CD4-positive, alpha-beta T cell treated with Interleukin-15 for 1 hour (primary cell): ENCODE results near the gene CNTRL.
"Not testable (repeated sequence)": the region's sequence is repeated elsewhere in the genome, so short reads cannot be mapped to it uniquely, and the experiment has no call there.

Source experiments
- DNase-seq: peaks from one replicate; pipeline ENCODE4 v3.0.0-alpha.2; 2020

Gene CNTRL

DNA sequence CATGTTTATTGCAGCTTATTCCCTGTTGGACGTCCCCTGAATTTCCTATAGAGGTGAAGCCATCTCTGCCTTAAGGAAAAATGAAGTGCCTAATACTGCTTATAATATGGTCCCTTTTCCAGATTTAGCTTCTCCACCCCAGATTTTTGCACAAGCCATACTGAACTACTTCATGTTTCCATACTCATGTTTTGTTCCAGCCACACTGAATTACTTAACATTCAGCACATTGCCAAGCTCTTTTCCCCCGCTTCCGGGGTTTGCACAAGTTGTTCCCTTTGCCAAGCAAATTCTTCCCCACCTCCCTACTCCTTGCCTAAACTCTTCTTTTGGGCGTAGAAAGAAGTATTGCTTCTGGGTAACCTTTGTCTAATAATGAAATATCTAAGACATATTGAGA lies 1.7 kb upstream of the CNTRL start:
- DNase-seq = no peak

DNA sequence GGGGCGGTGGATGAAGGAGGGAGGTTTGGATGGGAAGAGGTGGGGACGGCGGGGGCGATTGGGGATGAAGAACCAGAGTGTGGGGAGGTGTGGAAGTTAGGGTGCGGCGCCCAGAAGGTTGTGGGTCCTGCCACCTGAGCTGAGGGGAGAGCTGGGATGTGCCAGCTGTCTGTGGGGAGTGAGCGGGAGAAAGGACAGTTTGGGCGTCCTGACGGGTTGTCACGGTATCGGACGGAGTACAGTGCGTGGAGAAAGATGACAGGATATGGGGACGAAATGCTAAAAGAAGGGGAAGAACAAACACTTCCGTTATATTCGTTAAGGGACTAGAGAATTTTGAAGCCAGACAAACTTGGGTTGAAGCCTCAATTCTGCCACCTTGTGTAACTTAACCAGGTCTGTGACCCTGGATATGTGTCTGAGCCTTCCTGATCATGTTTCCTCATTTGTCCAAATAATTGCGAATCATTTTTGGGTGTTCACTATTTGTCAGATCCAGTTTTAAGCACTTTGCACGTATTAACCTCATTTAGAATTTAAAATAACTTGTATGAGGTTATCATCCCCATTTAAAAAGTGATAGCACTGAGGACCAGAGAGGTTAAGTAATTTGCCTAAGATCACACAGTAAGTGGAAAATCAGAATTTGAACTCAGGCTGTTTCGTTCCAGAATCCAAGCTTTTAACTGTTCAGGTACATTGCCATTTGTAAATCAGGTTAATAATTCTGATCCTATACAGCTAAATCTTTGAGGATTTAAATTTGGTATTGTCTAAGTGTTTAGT lies 689 bp downstream of the CNTRL start:
- DNase-seq = no peak

DNA sequence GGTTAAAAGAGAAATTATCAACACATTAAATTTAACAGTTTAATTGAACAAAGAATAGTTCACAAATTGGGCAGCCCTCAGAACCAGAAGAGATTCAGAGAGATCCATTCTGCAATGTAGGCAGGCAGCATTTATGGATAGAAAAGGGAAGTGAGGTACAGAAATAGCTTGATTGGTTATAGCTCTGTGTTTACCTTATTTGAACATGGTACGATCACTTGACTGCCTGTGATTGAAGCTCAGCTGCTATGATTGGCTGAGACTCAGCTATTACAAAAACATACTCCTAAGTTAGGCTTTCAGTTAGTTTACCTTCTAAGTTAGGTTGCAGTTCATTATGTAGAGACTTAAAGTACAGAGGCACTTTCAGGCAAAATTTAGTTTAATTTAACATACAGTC lies 7.3 kb downstream of the CNTRL start:
- DNase-seq = no peak

DNA sequence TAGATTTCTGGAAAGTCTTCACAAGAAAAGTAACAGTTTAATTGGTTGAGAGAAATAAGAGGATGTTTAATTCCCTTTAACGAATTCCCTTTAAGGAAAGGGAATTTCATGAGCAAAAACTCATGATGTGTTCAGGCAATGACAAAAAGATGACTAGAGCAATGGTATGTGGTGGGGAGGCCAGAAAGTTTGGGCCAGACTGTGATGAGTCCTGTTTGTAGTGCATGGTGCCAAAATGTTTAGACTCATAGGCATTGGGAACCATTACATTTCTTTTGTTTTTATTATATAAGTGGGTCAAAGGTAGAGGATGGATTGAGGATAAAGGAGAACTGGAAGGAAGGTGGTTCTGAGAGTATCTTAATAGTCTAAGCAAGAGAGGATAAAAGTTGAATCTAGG lies 10.9 kb downstream of the CNTRL start:
- DNase-seq = no peak

DNA sequence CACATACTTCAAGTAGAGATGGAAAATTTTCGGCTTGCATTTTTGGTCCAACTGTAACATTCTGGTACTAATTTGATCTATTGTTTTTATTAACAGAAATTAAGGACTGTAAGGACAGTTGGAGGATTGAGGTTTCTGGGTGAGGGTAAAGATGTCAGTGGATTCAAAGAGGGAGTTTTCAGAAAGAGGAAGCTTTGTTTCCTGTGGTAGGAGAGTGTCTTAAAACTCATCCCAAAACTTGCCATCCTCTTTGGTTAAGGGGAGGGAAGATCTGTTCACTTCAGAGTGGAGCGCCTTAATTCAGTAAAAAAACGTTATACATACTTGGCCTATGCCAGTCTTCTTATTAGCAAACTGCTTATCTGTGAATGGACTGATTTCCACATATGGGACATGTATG lies 13.8 kb downstream of the CNTRL start:
- DNase-seq = no peak

DNA sequence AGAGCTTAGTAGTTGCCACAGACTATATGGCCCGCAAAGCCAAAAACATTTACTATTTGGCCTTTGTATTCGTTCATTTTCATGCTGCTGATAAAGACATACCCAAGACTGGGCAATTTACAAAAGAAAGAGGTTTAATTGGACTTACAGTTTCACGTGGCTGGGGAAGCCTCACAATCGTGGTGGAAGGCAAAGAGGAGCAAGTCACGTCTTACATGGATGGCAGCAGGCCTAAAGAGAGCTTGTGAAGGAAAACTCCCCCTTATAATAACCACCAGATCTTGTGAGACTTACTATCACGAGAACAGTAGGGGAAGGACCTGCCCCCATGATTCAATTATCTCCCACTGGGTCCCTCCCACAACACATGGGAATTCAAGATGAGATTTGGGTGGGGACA lies 16.0 kb downstream of the CNTRL start:
- DNase-seq = not testable (repeated sequence)

DNA sequence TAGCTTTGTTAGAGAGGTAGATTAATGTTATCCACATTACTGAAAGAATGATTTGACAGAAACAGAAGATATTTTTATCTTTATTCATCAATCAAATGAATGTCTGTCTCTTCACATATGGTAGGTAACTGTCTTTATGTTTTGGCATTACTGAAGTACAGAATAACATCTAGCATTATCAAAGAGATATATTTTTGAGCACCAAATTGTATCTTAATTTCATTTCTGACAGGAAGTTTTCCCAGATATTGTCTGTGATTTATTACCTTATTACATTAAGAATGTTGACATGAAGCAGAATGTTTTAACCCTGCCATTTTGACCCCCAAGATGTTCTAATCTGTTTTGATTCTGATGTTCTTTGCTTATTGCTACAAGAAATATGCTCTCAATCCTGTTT lies 20.3 kb downstream of the CNTRL start:
- DNase-seq = no peak

DNA sequence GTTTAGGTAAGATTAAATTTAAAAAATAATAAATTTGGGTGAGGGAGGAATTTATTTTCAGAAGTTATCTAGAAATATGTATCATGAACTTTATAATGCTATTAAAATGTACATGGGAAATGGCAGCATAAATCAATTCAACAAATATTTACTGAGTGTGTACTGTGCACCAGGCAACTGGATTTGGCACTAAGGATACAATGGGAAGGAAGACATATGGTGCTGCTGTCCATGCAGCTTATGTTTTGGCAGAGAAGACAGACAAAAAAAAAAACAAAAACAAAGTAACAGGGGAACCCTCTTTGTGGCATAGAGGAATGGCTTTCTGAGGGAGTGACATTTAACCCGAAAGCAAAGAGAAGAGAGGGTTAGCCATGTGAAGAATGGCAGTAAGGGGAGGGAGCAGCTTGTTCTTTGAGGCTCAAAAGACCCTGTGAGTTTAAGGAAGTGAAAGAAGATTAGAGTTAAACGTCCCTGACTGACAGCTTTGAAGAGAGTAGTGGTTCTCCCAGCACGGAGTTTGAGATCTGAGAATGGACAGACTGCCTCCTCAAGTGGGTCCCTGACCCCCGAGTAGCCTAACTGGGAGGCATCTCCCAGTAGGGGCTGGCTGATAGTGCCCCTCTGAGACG lies 23.9 kb downstream of the CNTRL start:
- no peak for DNase-seq

DNA sequence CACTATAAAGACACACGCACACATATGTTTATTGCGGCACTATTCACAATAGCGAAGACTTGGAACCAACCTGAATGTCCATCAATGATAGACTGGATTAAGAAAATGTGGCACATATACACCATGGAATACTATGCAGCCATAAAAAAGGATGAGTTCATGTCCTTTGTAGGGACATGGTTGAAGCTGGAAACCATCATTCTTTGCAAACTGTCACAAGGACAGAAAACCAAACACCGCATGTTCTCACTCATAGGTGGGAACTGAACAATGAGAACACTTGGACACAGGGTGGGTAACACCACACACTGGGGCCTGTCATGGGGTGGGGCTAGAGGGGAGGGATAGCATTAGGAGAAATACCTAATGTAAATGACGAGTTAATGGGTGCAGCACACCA lies 29.3 kb downstream of the CNTRL start:
- not testable (repeated sequence) for DNase-seq

DNA sequence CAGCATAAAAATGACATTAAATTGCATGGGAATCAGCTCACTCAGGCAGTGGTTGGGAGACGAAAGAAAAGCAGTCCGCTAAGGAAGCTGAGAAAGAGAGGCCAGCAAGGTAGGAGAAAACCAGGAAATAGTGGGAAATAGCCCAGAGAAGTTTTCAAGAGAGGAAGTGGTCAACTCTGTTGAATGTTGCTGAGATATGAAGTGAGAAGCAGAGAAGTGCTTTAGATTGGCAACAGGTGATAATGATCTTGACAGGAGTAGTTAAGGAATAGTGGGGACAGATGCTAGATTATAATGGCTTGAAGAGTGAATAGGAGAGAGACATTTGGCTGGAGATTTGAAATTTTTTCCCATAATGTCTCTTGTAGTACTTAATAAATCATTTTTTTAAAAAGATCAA lies 30.8 kb downstream of the CNTRL start:
- no peak for DNase-seq

DNA sequence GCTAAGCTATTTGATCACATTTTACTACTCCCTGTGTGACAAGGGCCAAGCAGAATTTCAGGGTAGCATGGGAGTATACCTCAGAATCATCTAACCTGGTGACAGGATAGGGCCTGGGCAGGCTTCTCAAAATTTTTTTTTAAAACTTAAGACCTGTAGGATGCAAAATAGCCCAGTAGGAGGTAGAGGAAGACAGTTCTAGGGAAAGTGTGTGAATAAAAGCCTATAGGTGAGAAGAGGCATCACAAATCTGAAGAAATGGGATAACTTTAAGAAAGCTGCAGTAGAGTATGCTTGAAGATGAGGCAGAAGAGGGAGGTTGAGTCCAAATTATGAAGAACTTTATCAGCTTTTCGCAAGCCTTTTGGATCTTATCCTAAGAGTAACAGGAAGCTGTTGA lies 32.3 kb downstream of the CNTRL start:
- no peak for DNase-seq

DNA sequence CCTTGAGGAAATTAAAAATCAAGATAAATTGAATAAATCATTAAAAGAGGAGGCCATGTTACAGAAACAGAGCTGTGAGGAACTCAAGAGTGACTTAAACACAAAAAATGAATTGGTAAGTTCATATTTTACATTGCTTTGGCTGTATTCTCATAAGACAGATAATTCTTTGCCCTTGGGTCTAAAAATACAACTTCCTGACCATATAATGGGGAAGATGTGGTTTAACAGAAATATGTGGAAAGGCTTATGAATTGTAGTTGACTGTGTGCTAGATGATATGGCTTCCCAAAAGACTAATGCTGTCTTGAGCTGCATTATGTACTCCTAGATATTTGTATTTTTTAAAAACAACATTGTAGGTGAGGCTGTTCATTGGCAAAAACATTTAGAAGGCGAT lies 33.1 kb downstream of the CNTRL start:
- no peak for DNase-seq

DNA sequence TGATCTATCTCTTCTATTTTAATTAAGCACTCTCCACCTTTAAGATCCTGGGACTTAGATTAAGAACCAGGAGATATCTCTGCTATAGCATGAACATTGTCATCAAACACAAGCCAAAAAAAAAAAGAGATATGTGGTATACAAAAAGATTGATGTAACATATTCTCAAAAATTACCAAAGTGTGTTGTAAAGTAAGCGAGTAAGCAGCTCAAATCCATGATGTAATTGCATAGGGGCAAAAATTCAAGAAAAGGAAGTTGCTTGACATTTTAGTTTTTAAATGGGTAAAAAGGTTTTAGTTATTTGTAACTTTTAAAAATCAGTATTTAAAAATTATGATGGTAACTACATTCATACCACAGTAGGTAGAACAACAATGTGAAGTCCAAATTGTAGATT lies 40.7 kb downstream of the CNTRL start:
- DNase-seq = no peak

DNA sequence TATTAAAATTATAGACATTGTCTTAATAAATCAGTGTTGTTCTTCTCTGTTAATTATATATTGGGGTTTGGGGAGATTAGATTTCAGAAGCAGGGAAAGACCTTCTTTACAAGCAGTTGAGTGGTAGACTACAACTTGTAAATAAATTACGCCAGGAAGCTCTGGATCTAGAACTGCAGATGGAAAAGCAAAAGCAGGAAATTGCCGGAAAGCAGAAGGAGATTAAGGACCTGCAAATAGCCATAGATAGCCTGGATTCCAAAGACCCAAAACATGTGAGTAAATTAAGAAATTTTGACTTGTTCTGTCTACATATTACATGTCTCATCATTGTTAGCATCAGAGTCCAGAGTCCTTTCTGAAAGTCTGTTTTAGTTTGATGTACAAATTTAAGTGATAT lies 43.5 kb downstream of the CNTRL start:
- DNase-seq = no peak

DNA sequence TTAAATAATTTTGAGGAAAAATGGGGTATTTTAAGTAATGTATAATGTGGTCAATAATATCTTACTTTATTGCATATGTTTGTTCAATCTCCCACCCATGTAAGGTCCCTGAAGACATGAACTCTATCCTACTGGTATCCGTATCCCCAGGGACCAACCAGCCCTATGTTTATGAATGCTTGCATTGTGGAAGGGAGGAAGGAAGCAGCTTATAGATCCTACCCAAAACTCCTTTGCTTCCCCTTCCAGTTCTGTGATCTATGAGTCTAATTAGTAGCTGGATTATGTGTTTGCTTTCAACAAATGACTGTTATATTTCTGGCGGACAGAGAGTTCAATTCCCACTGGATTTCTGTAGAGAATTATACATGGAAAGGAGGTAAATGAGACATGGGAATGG lies 45.6 kb downstream of the CNTRL start:
- DNase-seq = no peak

DNA sequence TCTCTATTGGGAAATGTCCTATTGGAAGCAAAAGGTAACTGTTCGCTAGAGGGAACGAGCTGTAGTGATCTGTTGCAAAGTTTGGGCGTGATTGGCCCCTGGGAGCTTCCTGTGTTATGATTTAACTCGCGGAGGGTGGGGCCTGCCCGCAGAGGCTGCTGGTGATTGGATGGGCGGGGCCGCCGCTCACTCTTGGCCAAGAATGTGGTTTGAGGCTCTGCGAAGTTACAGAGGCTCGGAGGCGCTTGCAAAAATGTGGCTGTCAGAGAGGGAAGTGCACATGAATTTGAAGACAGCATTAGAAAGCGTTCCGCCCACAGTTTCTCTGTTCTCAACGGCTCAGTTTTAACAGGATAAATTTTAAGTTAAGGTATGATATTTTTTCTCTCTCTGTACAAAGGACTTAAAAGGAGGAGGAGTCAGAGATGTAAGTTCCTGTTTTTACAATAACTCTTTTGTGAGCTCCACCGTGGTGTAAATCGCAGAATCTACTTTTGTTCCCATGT lies 46.9 kb downstream of the CNTRL start:
- peak; percentile 94 for DNase-seq

DNA sequence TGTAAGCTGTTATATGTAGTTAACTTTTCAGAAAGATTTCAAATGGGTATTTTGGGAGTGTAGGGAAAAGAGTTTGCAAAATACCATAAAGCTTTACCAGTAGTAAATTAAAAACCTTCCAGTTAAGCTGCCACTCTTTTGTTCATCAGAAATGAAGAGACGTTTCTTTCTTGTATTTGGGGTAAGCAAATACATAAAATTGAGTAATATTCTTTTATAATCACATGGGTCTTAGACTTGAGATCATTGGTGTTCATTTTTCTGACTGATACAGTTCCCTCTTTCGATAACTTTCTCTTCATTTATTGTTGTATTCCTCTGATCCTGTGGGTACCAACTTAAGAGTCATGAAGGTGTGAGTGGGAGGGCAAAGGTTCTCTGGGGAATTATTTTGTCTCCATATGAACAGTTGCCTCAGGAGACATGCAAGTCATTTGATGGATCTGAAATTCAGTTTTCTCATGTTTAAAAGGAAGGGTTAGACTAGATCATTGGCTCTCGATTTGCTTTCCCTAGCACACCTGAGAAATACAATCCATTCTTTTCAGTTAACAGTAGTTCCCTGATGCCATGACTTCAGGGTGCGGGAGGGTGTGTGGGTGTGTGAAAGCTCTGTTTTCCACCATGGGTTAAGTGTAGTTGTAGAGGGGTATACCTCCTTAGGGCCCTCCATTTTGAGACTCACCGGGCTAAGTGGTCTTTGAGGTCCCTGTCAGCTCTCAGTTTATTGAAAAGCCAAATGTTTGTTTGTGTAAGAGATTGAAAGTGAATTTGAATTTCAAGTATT lies 47.7 kb downstream of the CNTRL start:
- DNase-seq = no peak

DNA sequence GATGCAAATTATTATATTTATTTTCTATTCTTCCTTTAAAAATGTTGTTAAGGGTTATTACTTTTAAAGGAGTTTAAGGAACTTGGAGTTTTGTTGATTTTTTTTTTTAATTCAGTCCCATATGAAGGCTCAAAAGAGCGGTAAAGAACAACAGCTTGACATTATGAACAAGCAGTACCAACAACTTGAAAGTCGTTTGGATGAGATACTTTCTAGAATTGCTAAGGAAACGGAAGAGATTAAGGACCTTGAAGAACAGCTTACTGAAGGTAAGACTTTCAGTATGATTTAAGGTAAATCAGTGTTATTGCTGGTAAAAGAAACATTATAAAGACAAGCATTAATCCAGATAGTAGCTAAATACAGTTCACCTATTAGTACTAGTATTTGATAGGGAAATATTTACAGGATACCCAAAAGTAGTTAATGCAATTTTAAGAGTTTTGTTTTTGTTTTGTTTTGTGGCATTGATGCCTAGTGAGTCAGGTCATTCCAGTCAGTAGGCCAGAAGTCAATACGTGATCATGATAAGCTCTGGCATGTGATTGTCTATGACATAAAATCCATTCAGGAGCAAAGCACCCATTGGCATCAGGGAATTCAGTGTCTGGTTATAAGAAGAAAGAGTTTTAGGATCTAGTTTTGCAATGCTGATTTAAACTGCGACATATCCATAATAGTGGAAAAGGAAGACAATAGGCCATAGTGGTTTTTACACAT lies 49.2 kb downstream of the CNTRL start:
- DNase-seq = no peak

DNA sequence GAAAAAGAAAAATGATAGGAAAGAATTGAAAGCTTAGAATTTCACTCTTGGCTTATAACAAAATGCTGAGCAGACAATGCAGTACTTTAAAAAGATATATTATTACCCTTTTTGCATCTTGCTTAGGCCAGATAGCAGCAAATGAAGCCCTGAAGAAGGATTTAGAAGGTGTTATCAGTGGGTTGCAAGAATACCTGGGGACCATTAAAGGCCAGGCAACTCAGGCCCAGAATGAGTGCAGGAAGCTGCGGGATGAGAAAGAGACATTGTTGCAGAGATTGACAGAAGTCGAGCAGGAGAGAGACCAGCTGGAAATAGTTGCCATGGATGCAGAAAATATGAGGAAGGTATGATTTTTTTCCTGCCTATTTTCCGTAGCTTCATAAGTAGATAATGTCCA lies 50.8 kb downstream of the CNTRL start:
- DNase-seq = no peak

DNA sequence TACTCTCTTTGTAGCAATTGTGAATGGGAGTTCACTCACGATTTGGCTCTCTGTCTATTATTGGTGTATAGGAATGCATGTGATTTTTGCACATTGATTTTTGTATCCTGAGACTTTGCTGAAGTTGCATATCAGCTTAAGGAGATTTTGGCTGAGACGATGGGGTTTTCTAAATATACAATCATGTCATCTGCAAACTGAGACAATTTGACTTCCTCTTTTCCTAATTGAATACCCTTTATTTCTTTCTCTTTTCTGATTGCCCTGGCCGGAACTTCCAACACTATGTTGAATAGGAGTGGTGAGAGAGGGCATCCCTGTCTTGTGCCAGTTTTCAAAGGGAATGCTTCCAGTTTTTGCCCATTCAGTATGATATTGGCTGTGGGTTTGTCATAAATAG lies 54.6 kb downstream of the CNTRL start:
- not testable (repeated sequence) for DNase-seq

DNA sequence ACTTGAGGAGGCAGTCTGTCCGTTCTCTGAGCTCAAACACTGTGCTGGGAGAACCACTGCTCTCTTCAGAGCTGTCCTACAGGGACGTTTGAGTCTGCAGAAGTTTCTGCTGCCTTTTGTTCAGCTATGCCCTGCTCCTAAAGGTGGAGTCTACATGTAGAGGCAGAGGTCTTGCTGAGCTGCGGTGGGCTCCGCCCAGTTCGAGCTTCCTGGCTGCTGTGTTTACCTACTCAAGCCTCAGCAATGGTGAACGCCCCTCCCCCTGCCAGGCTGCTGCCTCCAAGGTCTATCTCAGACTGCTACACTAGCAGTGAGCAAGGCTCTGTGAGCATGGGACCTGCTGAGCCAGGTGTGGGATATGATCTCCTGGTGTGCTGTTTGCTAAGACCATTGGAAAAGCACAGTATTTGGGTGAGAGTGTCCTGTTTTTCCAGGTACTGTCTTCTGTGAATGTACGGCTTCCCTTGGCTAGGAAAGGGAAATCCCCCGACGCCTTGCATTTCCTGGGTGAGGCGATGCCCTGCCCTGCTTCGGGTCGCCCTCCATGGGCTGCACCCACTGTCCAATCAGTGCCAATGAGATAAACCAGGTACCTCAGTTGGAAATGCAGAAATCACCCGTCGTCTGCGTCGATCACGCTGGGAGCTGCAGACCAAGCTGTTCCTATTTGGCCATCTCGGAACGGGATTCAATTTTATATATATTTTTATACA lies 58.5 kb downstream of the CNTRL start:
- DNase-seq = peak; percentile 80

DNA sequence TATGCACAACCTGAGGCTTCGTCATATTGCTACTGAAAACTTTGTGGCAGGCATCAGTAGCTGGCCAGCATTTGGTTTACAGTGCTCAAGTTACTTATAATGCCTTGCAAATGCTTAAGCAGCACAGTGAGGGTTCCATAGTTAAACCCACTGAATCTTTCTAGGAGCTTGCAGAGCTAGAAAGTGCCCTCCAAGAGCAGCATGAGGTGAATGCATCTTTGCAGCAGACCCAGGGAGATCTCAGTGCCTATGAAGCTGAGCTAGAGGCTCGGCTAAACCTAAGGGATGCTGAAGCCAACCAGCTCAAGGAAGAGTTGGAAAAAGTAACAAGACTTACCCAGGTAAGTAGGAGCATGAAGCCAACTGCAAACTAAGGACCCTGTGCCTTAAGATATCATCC lies 60.9 kb downstream of the CNTRL start:
- no peak for DNase-seq

DNA sequence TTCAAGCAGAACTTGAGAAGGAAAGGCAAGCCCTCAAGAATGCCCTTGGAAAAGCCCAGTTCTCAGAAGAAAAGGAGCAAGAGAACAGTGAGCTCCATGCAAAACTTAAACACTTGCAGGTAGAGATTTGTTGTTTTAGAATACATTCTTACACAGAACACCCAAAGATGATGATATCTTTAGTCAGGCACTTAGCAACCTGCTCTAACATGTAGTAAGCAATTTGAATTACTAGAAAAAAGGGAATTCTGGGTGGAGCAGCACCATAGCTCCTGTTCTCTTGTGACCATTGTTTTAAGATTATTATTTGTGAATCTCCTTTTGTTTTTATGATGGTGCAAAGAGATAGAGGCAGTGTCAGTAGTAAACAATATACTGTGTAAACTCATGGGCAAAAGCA lies 63.8 kb downstream of the CNTRL start:
- no peak for DNase-seq
